CD4-positive, alpha-beta T cell treated with Interferon alpha-2 for 1 hour (primary cell): Measurements from ENCODE around the gene TOMM6.

Experiments used
- DNase-seq, 2 donors: peaks; one replicate each; pipeline ENCODE4 v3.0.0-alpha.2; 2020 to 2022

The TOMM6 gene

GRCh38 chr6:41787219-41787917 lies at the start of gene TOMM6:
TSS of gene TOMM6 (plus strand) at chr6:41787694. CDS start at chr6:41787698, 4 bp downstream.
- peak; percentile 91 to 96 for DNase-seq

- no peak for DNase-seq
Observed at GRCh38 chr6:41739041-41739440, 48.5 kb upstream of the TOMM6 start.

GRCh38 chr6:41740366-41741162 lies 46.9 kb upstream of the TOMM6 start:
- DNase-seq = no peak

GRCh38 chr6:41741625-41742490 lies 45.6 kb upstream of the TOMM6 start:
- no peak for DNase-seq

- no peak for DNase-seq
Observed at GRCh38 chr6:41743406-41744235, 43.9 kb upstream of the TOMM6 start.

GRCh38 chr6:41744236-41744787 lies 43.2 kb upstream of the TOMM6 start:
- no peak for DNase-seq

- no peak for DNase-seq
Observed at GRCh38 chr6:41746107-41746506, 41.4 kb upstream of the TOMM6 start.

- no peak for DNase-seq
Observed at GRCh38 chr6:41747256-41748101, 40.0 kb upstream of the TOMM6 start, which contains the start of gene PGC. TSS of gene PGC (minus strand) at chr6:41747397. CDS start at chr6:41747334, 63 bp downstream.

GRCh38 chr6:41748102-41748477 lies 39.4 kb upstream of the TOMM6 start:
- DNase-seq = no peak

- DNase-seq = no peak
Observed at GRCh38 chr6:41748542-41748941, 39.0 kb upstream of the TOMM6 start.

GRCh38 chr6:41750374-41750773 lies 37.1 kb upstream of the TOMM6 start:
- no peak for DNase-seq

- DNase-seq = no peak
Observed at GRCh38 chr6:41755895-41756294, 31.6 kb upstream of the TOMM6 start.

- DNase-seq = no peak
Observed at GRCh38 chr6:41756354-41756753, 31.1 kb upstream of the TOMM6 start.

GRCh38 chr6:41757271-41757670 lies 30.2 kb upstream of the TOMM6 start:
- DNase-seq = no peak

- no peak for DNase-seq
Observed at GRCh38 chr6:41757931-41758640, 29.4 kb upstream of the TOMM6 start.

GRCh38 chr6:41758641-41759035 lies 28.9 kb upstream of the TOMM6 start:
- no peak for DNase-seq

GRCh38 chr6:41759106-41759904 lies 28.2 kb upstream of the TOMM6 start:
- no peak for DNase-seq

- DNase-seq = no peak
Observed at GRCh38 chr6:41759905-41760579, 27.5 kb upstream of the TOMM6 start.

- no peak for DNase-seq
Observed at GRCh38 chr6:41763470-41763869, 24.0 kb upstream of the TOMM6 start.
